Activated CD4-positive, alpha-beta T cell treated with anti-CD3 and anti-CD28 coated beads, Interleukin-2, Interleukin-6, amounts not matched to agents 100 ng/mL and 50 ng/mL, durations not matched to agents 16 hours and 8 hours (primary cell): ENCODE data around the gene HDAC1.

Source experiments
- DNase-seq: peaks from one replicate; pipeline ENCODE4 v3.0.0-alpha.2; 2020

Gene HDAC1

DNA sequence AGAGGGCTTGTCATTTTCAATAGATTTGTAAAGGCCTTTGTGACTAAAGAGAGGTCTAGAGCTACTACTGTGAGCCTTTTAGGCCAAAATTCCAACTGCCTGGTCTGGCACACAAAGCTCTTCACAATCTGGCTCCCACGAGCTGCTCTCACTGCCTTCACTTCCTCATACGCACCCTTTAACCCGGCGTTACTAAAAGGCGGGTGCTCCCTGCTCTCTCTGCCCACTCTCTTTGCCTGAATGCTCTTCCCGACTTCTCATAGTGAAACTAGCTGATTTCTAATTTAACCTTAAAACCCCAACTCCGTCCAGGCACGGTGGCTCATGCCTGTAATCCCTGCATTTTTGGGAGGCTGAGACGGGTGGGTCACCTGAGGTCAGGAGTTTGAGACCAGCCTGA, 88.2 kb downstream of the HDAC1 start:
- DNase-seq, result no peak
